Natural killer cell (primary cell): ENCODE data around the gene HK3. TPM values are rescaled to one million over a fixed set of nuclear protein-coding genes. Genes with fewer than 3 reads are reported as not detected.

ENCODE experiments used
- ATAC-seq, 3 donors: fragments of 150-1000 bp in 2 of 3; fragments of 200-7000 bp in 1 of 3; cut with Tn5 transposase; 1 replicate in 1 of 3; 2 replicates in 2 of 3; pipeline ENCODE4 v1.10.0; 2021; ENCODE audit warnings: mild to moderate bottlenecking in 2 of 3, moderate library complexity in 2 of 3
- DNase-seq, 2 donors: peaks; one replicate each; pipeline versions ENCODE4 v3.0.0 to v3.0.0-alpha.2; 2013 to 2021; ENCODE audit warnings: mixed read lengths in 1 of 2
- H3K27ac ChIP-seq: one replicate; pipeline ENCODE4 v1.5.1; 2013; ENCODE audit warnings: mild to moderate bottlenecking, low read length
- H3K27me3 ChIP-seq: one replicate; pipeline ENCODE4 v1.6.1; 2013; ENCODE audit warnings: low read length; ENCODE audit not compliant: control insufficient read depth, insufficient read depth
- H3K36me3 ChIP-seq: one replicate; pipeline ENCODE4 v1.6.1; 2013; ENCODE audit warnings: low read length; ENCODE audit not compliant: control insufficient read depth, insufficient read depth
- H3K4me1 ChIP-seq: one replicate; pipeline ENCODE4 v1.6.1; 2013; ENCODE audit warnings: low read length; ENCODE audit not compliant: control insufficient read depth, insufficient read depth
- H3K4me3 ChIP-seq: one replicate; pipeline ENCODE4 v1.5.1; 2013; ENCODE audit warnings: low read length
- H3K9me3 ChIP-seq: one replicate; pipeline ENCODE4 v1.6.1; 2013; ENCODE audit warnings: low read length; ENCODE audit not compliant: control insufficient read depth, insufficient read depth
- H3K27ac Mint-ChIP-seq, 2 donors: one replicate each; pipeline ENCODE4 v1.8.0; 2022; ENCODE audit warnings: mild to moderate bottlenecking in 2 of 2, mixed read lengths in 2 of 2, moderate library complexity in 1 of 2
- H3K27me3 Mint-ChIP-seq, 2 donors: one replicate each; pipeline ENCODE4 v1.8.0; 2022; ENCODE audit warnings: low read depth in 2 of 2, mixed read lengths in 2 of 2
- H3K36me3 Mint-ChIP-seq: one replicate; pipeline ENCODE4 v1.8.0; 2022; ENCODE audit warnings: mixed read lengths
- H3K4me1 Mint-ChIP-seq, 2 donors: one replicate each; pipeline ENCODE4 v1.8.0; 2022; ENCODE audit warnings: mixed read lengths in 2 of 2
- H3K4me3 Mint-ChIP-seq: one replicate; pipeline ENCODE4 v1.8.0; 2022; ENCODE audit warnings: mild to moderate bottlenecking, moderate library complexity, mixed read lengths
- H3K9me3 Mint-ChIP-seq, 2 donors: one replicate each; pipeline ENCODE4 v1.8.0; 2022; ENCODE audit warnings: mixed read lengths in 2 of 2
- WGBS: methylation state at CpG from one replicate; pipeline ENCODE4 v1.1.7; 2013; ENCODE audit warnings: missing lambda C conversion rate; ENCODE audit not compliant: insufficient coverage; 5-methylcytosine and 5-hydroxymethylcytosine counted together
- intact Hi-C: fragments of 100-400 bp; cut with micrococcal nuclease; formaldehyde crosslinking; loops from one replicate; pipeline ENCODE4 v1.14.2; 2022
- total RNA-seq, 4 donors: library from RNA; stranded (reverse); fragments of 120-200 nt in 1 of 4; gene quantifications; one replicate each; pipeline versions ENCODE4 v1.2.3 to v1.2.4, GENCODE V29; 2013 to 2022
- TF ChIP-seq, protein P1 (sequence below): fragments of 200-600 bp; IDR thresholded peaks from one replicate; pipeline ENCODE4 v1.8.0; 2022; ENCODE audit warnings: antibody characterized with exemption

The HK3 gene
- total RNA-seq, 3 donors from 2014 or later (not counting 1 experiment from before 2014, with no cell fraction given): 6.6 to 56.1 (median 26.2) TPM

DNA sequence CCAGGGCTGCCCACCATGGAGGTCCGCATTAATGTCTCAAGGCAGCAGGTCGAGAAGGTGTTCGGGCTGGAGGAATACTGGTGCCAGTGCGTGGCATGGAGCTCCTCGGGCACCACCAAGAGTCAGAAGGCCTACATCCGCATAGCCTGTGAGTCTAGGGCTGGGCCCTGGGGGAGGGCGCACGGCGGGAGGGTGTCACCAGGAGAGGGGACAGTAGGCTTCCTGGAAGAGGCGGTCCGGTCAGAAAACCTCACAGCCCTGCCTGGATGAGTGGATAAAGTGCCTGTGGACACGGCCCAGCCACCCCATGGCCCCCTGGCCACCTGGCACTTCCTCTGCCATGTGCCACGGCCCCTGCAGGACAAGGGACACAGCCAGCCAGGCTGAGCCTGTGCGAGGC lies 31.0 kb downstream of the HK3 start:
- peaks cover 18% of the 10 kb centered on the region for H3K27me3 ChIP-seq
- peaks cover 10% of the 10 kb centered on the region for H3K4me1 ChIP-seq
- no peaks in the 10 kb centered on the region for H3K36me3 ChIP-seq
- H3K9me3 Mint-ChIP-seq: peaks cover 0 to 4% of the 10 kb centered on the region in 2 donors
- no peak overlapping the region for H3K27ac Mint-ChIP-seq
- WGBS: 88% methylated on average over 14 of the region's 14 CpGs
- no peak for DNase-seq
- no peaks in the 10 kb centered on the region for H3K36me3 Mint-ChIP-seq
- intact Hi-C loops: no loop called here
- H3K4me3 ChIP-seq: no peak overlapping the region
- TF ChIP-seq, protein P1, sequence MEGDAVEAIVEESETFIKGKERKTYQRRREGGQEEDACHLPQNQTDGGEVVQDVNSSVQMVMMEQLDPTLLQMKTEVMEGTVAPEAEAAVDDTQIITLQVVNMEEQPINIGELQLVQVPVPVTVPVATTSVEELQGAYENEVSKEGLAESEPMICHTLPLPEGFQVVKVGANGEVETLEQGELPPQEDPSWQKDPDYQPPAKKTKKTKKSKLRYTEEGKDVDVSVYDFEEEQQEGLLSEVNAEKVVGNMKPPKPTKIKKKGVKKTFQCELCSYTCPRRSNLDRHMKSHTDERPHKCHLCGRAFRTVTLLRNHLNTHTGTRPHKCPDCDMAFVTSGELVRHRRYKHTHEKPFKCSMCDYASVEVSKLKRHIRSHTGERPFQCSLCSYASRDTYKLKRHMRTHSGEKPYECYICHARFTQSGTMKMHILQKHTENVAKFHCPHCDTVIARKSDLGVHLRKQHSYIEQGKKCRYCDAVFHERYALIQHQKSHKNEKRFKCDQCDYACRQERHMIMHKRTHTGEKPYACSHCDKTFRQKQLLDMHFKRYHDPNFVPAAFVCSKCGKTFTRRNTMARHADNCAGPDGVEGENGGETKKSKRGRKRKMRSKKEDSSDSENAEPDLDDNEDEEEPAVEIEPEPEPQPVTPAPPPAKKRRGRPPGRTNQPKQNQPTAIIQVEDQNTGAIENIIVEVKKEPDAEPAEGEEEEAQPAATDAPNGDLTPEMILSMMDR: no peak
- no peak for ATAC-seq
- peaks cover 5 to 18% of the 10 kb centered on the region in 2 donors for H3K4me1 Mint-ChIP-seq
- H3K27me3 Mint-ChIP-seq: peaks cover 8 to 20% of the 10 kb centered on the region in 2 donors
- no peak overlapping the region for H3K4me3 Mint-ChIP-seq
- peaks cover 11% of the 10 kb centered on the region for H3K9me3 ChIP-seq
- no peak overlapping the region for H3K27ac ChIP-seq

DNA sequence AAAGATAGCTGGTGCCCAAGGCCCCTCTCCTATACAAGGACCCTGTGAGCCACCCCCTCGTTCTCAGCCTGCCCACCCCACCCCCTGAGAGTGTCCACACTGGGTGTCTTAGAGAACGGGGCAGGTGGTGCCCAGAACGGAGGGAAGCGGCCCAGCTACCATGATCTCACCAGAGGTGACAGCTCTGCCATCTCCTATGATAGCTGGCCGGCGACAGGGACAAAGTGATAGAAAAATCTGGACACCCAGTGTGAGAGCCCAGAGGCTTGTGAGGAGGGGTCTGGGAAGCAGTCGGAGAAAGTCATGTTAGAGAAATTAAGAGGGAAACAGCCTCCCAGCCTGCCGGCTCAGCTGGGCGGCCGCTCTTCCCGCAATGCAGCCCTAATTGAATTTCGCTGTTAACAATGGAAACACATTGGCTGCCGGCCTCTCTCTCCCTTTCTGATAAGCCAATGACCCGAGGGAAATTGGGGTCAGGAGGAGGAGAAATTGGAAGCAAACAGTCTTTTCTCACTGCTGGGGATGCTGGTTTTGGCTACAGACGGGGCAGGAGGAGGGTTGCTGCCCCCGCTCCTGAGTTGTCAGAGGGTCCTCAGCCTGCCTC lies 32.3 kb downstream of the HK3 start:
- H3K9me3 ChIP-seq: peaks cover 9% of the 10 kb centered on the region
- Mint-ChIP-seq H3K9me3 (no peaks in the 10 kb centered on the region), H3K4me1 (peaks cover 5 to 14% of the 10 kb centered on the region in 2 donors), H3K4me3 (no peak overlapping the region), H3K27ac (no peak overlapping the region), H3K27me3 (peaks cover 14 to 24% of the 10 kb centered on the region in 2 donors), H3K36me3 (no peaks in the 10 kb centered on the region)
- intact Hi-C loops: no loop called here
- 33% methylated on average over 15 of the region's 16 CpGs for WGBS
- no peak overlapping the region for H3K4me3 ChIP-seq
- TF ChIP-seq, protein P1: no peak
- no peak for ATAC-seq
- H3K36me3 ChIP-seq: no peaks in the 10 kb centered on the region
- H3K4me1 ChIP-seq: peaks cover 10% of the 10 kb centered on the region
- H3K27me3 ChIP-seq: peaks cover 18% of the 10 kb centered on the region
- H3K27ac ChIP-seq: no peak overlapping the region
- no peak for DNase-seq

DNA sequence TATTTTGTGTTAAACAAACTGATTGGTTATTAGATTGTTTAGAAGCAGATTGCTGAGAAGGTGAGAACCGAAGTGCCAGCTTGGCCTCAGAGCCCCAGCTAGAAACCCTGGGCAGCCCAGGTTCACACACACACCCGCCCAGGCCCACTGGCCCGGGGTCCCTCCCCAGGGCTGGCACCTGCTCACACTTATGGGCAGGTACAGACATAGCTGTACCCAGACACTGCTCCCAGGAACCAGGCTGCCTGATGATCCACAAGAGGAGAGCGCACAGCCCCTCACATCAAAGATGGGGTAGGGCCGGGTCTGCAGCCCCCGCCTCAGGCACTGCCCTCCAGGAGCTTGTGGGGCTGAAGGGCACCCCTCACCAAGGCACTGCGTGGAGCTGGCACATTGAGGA lies 33.2 kb downstream of the HK3 start:
- Mint-ChIP-seq H3K4me1 (peaks cover 5 to 14% of the 10 kb centered on the region in 2 donors), H3K9me3 (no peaks in the 10 kb centered on the region), H3K36me3 (no peaks in the 10 kb centered on the region), H3K4me3 (no peak overlapping the region), H3K27ac (no peak overlapping the region), H3K27me3 (peaks cover 14 to 24% of the 10 kb centered on the region in 2 donors)
- H3K27me3 ChIP-seq: peaks cover 18% of the 10 kb centered on the region
- intact Hi-C loops: no loop called here
- DNase-seq (no peak), ATAC-seq (no peak)
- H3K9me3 ChIP-seq: peaks cover 9% of the 10 kb centered on the region
- TF ChIP-seq, protein P1: no peak
- peaks cover 10% of the 10 kb centered on the region for H3K4me1 ChIP-seq
- WGBS: 76% methylated on average over 7 of the region's 7 CpGs
- H3K4me3 ChIP-seq: no peak overlapping the region
- no peaks in the 10 kb centered on the region for H3K36me3 ChIP-seq
- H3K27ac ChIP-seq: no peak overlapping the region

DNA sequence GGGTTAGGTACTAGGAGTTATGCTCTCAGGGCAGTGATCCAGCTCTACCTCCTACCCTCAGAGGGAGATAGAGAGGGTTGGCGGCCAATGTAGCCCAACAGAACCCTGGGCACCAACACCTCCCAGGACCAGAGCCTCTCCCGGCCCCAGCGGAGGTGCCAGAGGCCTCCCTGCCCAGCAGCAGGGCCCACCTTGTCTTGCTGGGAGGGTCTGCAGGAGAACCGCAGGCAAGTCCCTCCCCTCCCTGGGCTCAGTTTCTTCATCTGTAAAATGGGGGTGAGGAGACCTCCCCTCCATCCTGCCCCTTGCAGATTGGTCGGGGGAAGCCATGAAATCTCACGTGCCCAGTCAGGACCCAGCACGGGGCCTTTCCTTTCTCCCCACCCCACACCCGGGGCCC lies 34.4 kb downstream of the HK3 start:
- Histone ChIP-seq H3K4me3 (no peak overlapping the region), H3K9me3 (no peaks in the 10 kb centered on the region), H3K4me1 (peaks cover under 1% of the 10 kb centered on the region), H3K27ac (no peak overlapping the region), H3K36me3 (no peaks in the 10 kb centered on the region), H3K27me3 (peaks cover 18% of the 10 kb centered on the region)
- no peaks in the 10 kb centered on the region for H3K36me3 Mint-ChIP-seq
- WGBS: 84% methylated on average over 7 of the region's 8 CpGs
- intact Hi-C loops: no loop called here
- H3K4me1 Mint-ChIP-seq: peaks cover 0 to 8% of the 10 kb centered on the region in 2 donors
- no peak for DNase-seq
- ATAC-seq: no peak
- no peak overlapping the region for H3K4me3 Mint-ChIP-seq
- H3K27ac Mint-ChIP-seq: no peak overlapping the region
- no peaks in the 10 kb centered on the region for H3K9me3 Mint-ChIP-seq
- peaks cover 14 to 24% of the 10 kb centered on the region in 2 donors for H3K27me3 Mint-ChIP-seq
- TF ChIP-seq, protein P1: no peak
